ENCODE data around the gene AWAT1.

- no peak for TF ChIP-seq CTCF (optimal IDR thresholded peaks at IDR 0.05 in 1 of 3, IDR thresholded peaks at IDR 0.05 in 1 of 3, conservative IDR thresholded peaks at IDR 0.05 in 1 of 3; ENCODE audit: extremely low read depth in 1 of 3, insufficient read depth in 2 of 3, low read length in 3 of 3)
- no peak for TF ChIP-seq EZH2 (IDR thresholded peaks at IDR 0.05; ENCODE audit: low read length)
Observed at GRCh38 chrX:70252491-70252890, 18.0 kb downstream of the AWAT1 start.

Measured in keratinocyte (primary cell).